HG03025 (cell line): ENCODE data around the gene GPATCH11.

Experiments
- ATAC-seq: cut with Tn5 transposase; IDR thresholded peaks from one replicate; pipeline ENCODE4 v1.9.1; 2021; ENCODE audit warnings: mild to moderate bottlenecking, moderate library complexity; ENCODE audit not compliant: unreplicated experiment, low FRiP score

Gene GPATCH11

GRCh38 chr2:37104178-37104577, 19.9 kb downstream of the GPATCH11 start:
- no peak for ATAC-seq

GRCh38 chr2:37105150-37105549, 20.8 kb downstream of the GPATCH11 start:
- ATAC-seq = no peak

GRCh38 chr2:37109523-37109922, 25.2 kb downstream of the GPATCH11 start:
- no peak for ATAC-seq

GRCh38 chr2:37110306-37111212, 26.2 kb downstream of the GPATCH11 start:
- no peak for ATAC-seq

GRCh38 chr2:37111958-37112357, 27.6 kb downstream of the GPATCH11 start:
- ATAC-seq = no peak

- no peak for ATAC-seq
Measured at GRCh38 chr2:37117566-37117965, 33.2 kb downstream of the GPATCH11 start.

- no peak for ATAC-seq
Measured at GRCh38 chr2:37119157-37119556, 34.8 kb downstream of the GPATCH11 start.

- no peak for ATAC-seq
Measured at GRCh38 chr2:37125416-37125815, 41.1 kb downstream of the GPATCH11 start.

GRCh38 chr2:37132914-37133313, 48.6 kb downstream of the GPATCH11 start:
- ATAC-seq = no peak

- no peak for ATAC-seq
Measured at GRCh38 chr2:37142546-37142945, 58.2 kb downstream of the GPATCH11 start.

- no peak for ATAC-seq
Measured at GRCh38 chr2:37143974-37144373, 59.7 kb downstream of the GPATCH11 start.

GRCh38 chr2:37146062-37146461, 61.7 kb downstream of the GPATCH11 start:
- no peak for ATAC-seq

GRCh38 chr2:37148325-37148724, 64.0 kb downstream of the GPATCH11 start:
- ATAC-seq = no peak
